ENCODE data around the gene ZFYVE16. TPM values are rescaled to one million over a fixed set of nuclear protein-coding genes. Genes with fewer than 3 reads are reported as not detected.

The ZFYVE16 gene
- total RNA-seq, 1 donor from 2014 or later = 113 TPM

DNA sequence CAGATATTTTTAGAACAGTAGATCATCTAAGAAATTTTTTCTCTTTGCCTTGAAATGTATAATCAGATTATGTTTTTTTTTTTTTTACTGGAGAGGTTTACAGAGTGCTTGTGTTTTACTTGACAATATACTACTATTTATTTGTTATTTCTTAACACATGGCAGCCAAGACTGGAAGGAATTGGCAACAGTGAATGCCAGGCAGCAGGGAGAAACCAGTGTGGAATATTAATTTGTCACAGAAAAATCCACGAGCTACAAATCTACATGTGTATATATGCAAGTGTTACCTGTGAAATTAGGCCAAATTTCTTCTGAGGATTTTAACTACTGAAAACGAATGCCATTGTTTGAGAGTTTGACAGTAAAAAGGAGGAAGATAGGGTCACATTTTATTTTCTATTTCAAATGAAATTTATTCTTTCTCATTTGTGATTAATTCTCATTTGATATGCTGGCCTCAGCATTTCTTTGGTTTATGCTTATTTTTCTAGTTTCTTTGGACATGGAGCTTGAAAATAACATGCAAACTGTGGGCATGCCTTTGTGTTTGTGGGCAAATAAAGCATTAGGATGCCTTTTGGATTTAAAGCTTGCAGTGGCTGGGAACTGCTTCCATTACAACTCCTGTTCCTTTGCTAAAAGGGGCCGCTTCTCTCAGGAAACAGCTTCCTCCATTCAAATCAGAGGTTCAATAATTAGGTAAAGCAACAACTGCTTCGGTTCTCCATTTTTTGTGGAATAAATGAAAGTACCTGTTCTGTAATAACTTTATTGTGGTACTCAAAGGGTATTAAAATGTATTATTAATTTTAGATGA is 39.0 kb upstream of the ZFYVE16 start:
- Histone ChIP-seq H3K27ac (peak overlapping the region; percentile 46), H3K4me3 (no peak overlapping the region), H3K27me3 (no peaks in the 10 kb centered on the region), H3K9me3 (ENCODE audit: low read depth) (no peaks in the 10 kb centered on the region), H3K9ac (no peak overlapping the region), H3K79me2 (ENCODE audit: low read depth) (no peaks in the 10 kb centered on the region), H4K20me1 (ENCODE audit: low read depth) (no peaks in the 10 kb centered on the region), H3K4me2 (peak overlapping the region; percentile 51), H2AFZ (replicated peaks) (peak overlapping the region; percentile 99), H3F3A (ENCODE audit: low read depth) (peaks cover 19% of the 10 kb centered on the region), H3K4me1 (peaks cover 32% of the 10 kb centered on the region), H3K36me3 (no peaks in the 10 kb centered on the region)
- no peak overlapping the region for H3K4me3 Mint-ChIP-seq
- DNase-seq (ENCODE audit: low spot score) = peak; percentile 9
- H3K27ac Mint-ChIP-seq = peak overlapping the region; percentile 70
- peaks cover 4% of the 10 kb centered on the region for H3K27me3 Mint-ChIP-seq (ENCODE audit: insufficient read depth, low read depth)
- no peak for TF ChIP-seq EZH2 (IDR thresholded peaks at IDR 0.05)
- no peak for TF ChIP-seq EZH2phosphoT487 (IDR thresholded peaks at IDR 0.05)
- TF ChIP-seq, protein P1, sequence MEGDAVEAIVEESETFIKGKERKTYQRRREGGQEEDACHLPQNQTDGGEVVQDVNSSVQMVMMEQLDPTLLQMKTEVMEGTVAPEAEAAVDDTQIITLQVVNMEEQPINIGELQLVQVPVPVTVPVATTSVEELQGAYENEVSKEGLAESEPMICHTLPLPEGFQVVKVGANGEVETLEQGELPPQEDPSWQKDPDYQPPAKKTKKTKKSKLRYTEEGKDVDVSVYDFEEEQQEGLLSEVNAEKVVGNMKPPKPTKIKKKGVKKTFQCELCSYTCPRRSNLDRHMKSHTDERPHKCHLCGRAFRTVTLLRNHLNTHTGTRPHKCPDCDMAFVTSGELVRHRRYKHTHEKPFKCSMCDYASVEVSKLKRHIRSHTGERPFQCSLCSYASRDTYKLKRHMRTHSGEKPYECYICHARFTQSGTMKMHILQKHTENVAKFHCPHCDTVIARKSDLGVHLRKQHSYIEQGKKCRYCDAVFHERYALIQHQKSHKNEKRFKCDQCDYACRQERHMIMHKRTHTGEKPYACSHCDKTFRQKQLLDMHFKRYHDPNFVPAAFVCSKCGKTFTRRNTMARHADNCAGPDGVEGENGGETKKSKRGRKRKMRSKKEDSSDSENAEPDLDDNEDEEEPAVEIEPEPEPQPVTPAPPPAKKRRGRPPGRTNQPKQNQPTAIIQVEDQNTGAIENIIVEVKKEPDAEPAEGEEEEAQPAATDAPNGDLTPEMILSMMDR (IDR thresholded peaks at IDR 0.05) = no peak
- no peaks in the 10 kb centered on the region for H3K36me3 Mint-ChIP-seq
- H3K4me1 Mint-ChIP-seq = peaks cover 25% of the 10 kb centered on the region
- peaks cover 5% of the 10 kb centered on the region for H3K9me3 Mint-ChIP-seq

DNA sequence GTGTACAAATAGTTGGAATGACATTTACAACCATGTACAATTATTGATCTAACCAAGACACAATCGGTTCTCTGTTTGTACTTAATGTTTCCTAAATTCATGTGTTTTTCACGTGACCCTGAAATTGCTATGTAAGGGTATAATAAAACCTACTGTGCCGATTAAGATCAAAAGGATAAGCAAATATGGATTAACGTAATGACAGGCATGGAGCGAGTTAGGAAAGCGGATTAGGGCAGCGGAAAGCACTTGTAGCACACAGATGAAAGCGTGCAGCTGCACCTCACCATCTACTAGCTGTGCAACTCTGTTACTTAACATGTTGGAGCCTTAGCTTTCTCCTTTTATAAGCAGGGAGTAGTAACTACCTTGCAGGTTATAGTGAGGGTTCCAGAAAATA is 38.3 kb upstream of the ZFYVE16 start:
- Mint-ChIP-seq H3K36me3 (no peaks in the 10 kb centered on the region), H3K9me3 (peaks cover 5% of the 10 kb centered on the region), H3K27me3 (ENCODE audit: insufficient read depth, low read depth) (peaks cover 5% of the 10 kb centered on the region), H3K4me3 (no peak overlapping the region), H3K4me1 (peaks cover 25% of the 10 kb centered on the region), H3K27ac (peak overlapping the region; percentile 58)
- Histone ChIP-seq H3K9ac (no peak overlapping the region), H3F3A (ENCODE audit: low read depth) (peaks cover 19% of the 10 kb centered on the region), H3K4me3 (no peak overlapping the region), H3K4me1 (peaks cover 32% of the 10 kb centered on the region), H3K36me3 (no peaks in the 10 kb centered on the region), H2AFZ (replicated peaks) (peak overlapping the region; percentile 58), H3K4me2 (peak overlapping the region; percentile 51), H4K20me1 (ENCODE audit: low read depth) (no peaks in the 10 kb centered on the region), H3K9me3 (ENCODE audit: low read depth) (no peaks in the 10 kb centered on the region), H3K27ac (peak overlapping the region; percentile 91), H3K27me3 (no peaks in the 10 kb centered on the region), H3K79me2 (ENCODE audit: low read depth) (no peaks in the 10 kb centered on the region)
- TF ChIP-seq EZH2phosphoT487 (IDR thresholded peaks at IDR 0.05) = no peak
- TF ChIP-seq, protein P1 (IDR thresholded peaks at IDR 0.05) = no peak
- no peak for DNase-seq (ENCODE audit: low spot score)

DNA sequence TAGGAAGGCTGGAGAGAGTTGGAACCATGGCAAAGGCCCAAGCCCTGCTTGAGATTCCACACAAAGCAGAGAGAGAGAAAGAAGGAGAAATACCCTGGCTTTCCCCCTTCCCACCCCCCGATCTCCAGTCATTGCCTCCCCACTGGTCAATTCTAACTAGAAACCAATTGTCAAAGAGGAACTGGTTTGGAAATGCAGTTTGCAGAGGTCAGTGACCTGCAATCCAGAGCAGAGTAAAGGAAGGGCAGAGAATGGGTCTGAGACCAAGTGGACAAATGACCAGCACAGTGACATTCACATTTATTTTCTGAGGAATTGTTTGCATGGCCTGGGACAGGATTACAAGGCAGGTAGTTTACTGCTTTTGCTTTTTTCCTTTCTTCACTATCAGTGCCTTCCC is 37.5 kb upstream of the ZFYVE16 start:
- peak overlapping the region; percentile 91 for H2AFZ ChIP-seq (replicated peaks)
- Mint-ChIP-seq H3K27ac (peak overlapping the region; percentile 98), H3K27me3 (ENCODE audit: insufficient read depth, low read depth) (peaks cover 2% of the 10 kb centered on the region)

More for the DNA sequence above, 37.5 kb upstream of the ZFYVE16 start:
- TF ChIP-seq EZH2phosphoT487 (IDR thresholded peaks at IDR 0.05) = no peak
- TF ChIP-seq, protein P1 (IDR thresholded peaks at IDR 0.05) = no peak
- TF ChIP-seq EZH2 (IDR thresholded peaks at IDR 0.05) = no peak
- H3K9me3 ChIP-seq (ENCODE audit: low read depth) = no peaks in the 10 kb centered on the region
- Mint-ChIP-seq H3K4me3 (no peak overlapping the region), H3K9me3 (peaks cover 5% of the 10 kb centered on the region), H3K36me3 (no peaks in the 10 kb centered on the region), H3K4me1 (peaks cover 25% of the 10 kb centered on the region)
- H3K9ac ChIP-seq = no peak overlapping the region
- H3K4me2 ChIP-seq = peak overlapping the region; percentile 7
- H3K27me3 ChIP-seq = no peaks in the 10 kb centered on the region
- no peaks in the 10 kb centered on the region for H3K79me2 ChIP-seq (ENCODE audit: low read depth)
- peak overlapping the region; percentile 91 for H3K27ac ChIP-seq
- no peaks in the 10 kb centered on the region for H3K36me3 ChIP-seq
- H3K4me3 ChIP-seq = no peak overlapping the region
- no peaks in the 10 kb centered on the region for H4K20me1 ChIP-seq (ENCODE audit: low read depth)
- H3K4me1 ChIP-seq = peaks cover 32% of the 10 kb centered on the region
- peaks cover 19% of the 10 kb centered on the region for H3F3A ChIP-seq (ENCODE audit: low read depth)
- DNase-seq (ENCODE audit: low spot score) = peak; percentile 23

Data from neural progenitor cell (in vitro differentiated cells).